Parathyroid adenoma (tissue), 2 donors: ENCODE data around the gene CD9.

Source experiments
- H2AFZ ChIP-seq: fragments of 300-600 bp; sonication (generic); one replicate; pipeline ENCODE4 v1.7.0; 2017; ENCODE audit warnings: antibody characterized with exemption, mild to moderate bottlenecking
- H3K27ac ChIP-seq: fragments of 300-600 bp; sonication (generic); one replicate; pipeline ENCODE4 v1.7.0; 2017
- H3K27me3 ChIP-seq: fragments of 300-600 bp; sonication (generic); one replicate; pipeline ENCODE4 v1.7.0; 2017; ENCODE audit warnings: low read length; ENCODE audit not compliant: control insufficient read depth, insufficient read depth
- H3K36me3 ChIP-seq: fragments of 300-600 bp; sonication (generic); one replicate; pipeline ENCODE4 v1.7.0; 2017; ENCODE audit warnings: low read length; ENCODE audit not compliant: control insufficient read depth, insufficient read depth
- H3K4me1 ChIP-seq: fragments of 300-600 bp; sonication (generic); one replicate; pipeline ENCODE4 v1.7.0; 2017; ENCODE audit warnings: control low read depth
- H3K4me2 ChIP-seq: fragments of 300-600 bp; sonication (generic); one replicate; pipeline ENCODE4 v1.7.0; 2017; ENCODE audit warnings: low read length
- H3K4me3 ChIP-seq: fragments of 300-600 bp; sonication (generic); one replicate; pipeline ENCODE4 v1.7.0; 2017; ENCODE audit warnings: low read depth, low read length
- H3K79me2 ChIP-seq: fragments of 300-600 bp; sonication (generic); one replicate; pipeline ENCODE4 v1.7.0; 2017; ENCODE audit warnings: control low read depth
- H3K9ac ChIP-seq: fragments of 300-600 bp; sonication (generic); one replicate; pipeline ENCODE4 v1.7.0; 2017; ENCODE audit warnings: mild to moderate bottlenecking
- H3K9me3 ChIP-seq: fragments of 300-600 bp; sonication (generic); one replicate; pipeline ENCODE4 v1.7.0; 2017; ENCODE audit warnings: low read length; ENCODE audit not compliant: control insufficient read depth
- TF ChIP-seq, protein P1 (sequence below): fragments of 300-600 bp; sonication (generic); IDR thresholded peaks from one replicate; pipeline ENCODE4 v1.7.0; 2017; ENCODE audit warnings: antibody characterized with exemption, mild to moderate bottlenecking
- donor health status: primary hyperparathyroidism.

The CD9 gene

DNA sequence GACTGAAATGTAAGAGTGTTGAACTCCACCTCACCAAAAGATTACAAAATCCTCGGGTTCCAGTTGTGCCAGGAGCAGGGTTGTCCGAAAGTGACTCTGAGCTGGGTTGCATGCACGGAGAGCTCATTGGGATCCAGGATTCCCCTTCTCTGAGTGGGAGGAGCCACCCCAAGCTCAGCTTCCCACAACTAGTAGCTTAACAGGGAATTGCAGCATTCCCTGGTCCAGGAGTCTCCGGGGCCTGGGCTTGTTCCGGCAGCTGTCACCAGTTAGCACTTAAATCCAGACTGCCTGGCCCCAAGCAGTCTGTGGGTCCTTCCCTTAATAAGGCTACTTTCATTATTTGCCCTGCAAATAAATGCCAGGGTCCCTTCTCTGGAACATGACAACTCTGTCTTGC is 50.1 kb downstream of the CD9 start:
- Histone ChIP-seq H3K27ac (peak overlapping the region; percentile 50), H3K79me2 (no peaks in the 10 kb centered on the region), H3K4me3 (no peak overlapping the region), H3K4me2 (no peak overlapping the region), H3K9me3 (no peaks in the 10 kb centered on the region), H3K9ac (no peak overlapping the region), H3K4me1 (peaks cover 35% of the 10 kb centered on the region), H2AFZ (peak overlapping the region; percentile 18), H3K36me3 (no peaks in the 10 kb centered on the region), H3K27me3 (no peaks in the 10 kb centered on the region)
- TF ChIP-seq, protein P1, sequence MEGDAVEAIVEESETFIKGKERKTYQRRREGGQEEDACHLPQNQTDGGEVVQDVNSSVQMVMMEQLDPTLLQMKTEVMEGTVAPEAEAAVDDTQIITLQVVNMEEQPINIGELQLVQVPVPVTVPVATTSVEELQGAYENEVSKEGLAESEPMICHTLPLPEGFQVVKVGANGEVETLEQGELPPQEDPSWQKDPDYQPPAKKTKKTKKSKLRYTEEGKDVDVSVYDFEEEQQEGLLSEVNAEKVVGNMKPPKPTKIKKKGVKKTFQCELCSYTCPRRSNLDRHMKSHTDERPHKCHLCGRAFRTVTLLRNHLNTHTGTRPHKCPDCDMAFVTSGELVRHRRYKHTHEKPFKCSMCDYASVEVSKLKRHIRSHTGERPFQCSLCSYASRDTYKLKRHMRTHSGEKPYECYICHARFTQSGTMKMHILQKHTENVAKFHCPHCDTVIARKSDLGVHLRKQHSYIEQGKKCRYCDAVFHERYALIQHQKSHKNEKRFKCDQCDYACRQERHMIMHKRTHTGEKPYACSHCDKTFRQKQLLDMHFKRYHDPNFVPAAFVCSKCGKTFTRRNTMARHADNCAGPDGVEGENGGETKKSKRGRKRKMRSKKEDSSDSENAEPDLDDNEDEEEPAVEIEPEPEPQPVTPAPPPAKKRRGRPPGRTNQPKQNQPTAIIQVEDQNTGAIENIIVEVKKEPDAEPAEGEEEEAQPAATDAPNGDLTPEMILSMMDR, result no peak

DNA sequence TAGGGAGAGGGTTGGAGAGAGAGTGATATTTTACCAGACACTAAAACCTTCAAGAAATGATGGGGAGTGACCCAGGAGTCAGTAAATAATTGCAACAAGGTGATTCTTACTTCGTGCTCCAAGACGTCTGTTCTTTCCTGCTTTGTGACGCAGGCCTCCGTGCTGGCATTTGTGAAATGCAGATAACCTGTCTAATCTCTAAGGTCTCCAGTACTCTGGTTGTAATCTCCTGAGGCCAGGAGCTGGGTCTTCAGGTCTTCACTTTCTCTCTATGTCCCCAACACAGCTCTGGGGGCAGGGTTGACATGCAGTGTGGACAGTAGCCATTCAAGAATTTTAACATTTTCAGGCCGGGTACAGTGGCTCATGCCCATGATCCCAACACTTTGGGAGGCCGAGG is 53.1 kb downstream of the CD9 start:
- Histone ChIP-seq H3K9me3 (no peaks in the 10 kb centered on the region), H3K79me2 (no peaks in the 10 kb centered on the region), H3K36me3 (no peaks in the 10 kb centered on the region), H3K4me3 (no peak overlapping the region), H3K4me1 (peaks cover 48% of the 10 kb centered on the region), H3K27ac (peak overlapping the region; percentile 78), H3K4me2 (no peak overlapping the region), H2AFZ (peak overlapping the region; percentile 63), H3K9ac (no peak overlapping the region), H3K27me3 (no peaks in the 10 kb centered on the region)
- TF ChIP-seq, protein P1, result no peak

DNA sequence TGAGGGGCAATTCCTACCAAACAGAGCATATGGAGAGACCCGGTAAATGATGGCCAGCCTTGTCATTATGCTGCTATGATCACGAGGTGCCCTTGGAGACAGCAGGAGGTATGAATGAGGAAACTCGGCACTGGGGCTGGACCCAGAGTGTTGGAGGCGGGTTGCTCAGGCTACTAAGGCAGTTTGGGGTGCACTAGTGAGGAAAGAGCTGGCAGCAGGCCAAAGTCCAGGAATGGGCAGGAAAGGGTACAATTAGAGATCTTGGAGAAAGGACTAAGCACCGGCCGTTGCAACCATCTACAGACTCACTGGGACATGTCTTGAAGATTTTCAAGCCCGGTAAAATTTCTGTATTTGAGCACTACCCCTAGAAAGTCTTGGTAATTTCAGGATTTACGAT is 54.3 kb downstream of the CD9 start:
- Histone ChIP-seq H3K4me3 (no peak overlapping the region), H3K4me1 (peaks cover 58% of the 10 kb centered on the region), H3K27ac (peak overlapping the region; percentile 78), H2AFZ (no peak overlapping the region), H3K9ac (no peak overlapping the region), H3K79me2 (no peaks in the 10 kb centered on the region), H3K27me3 (no peaks in the 10 kb centered on the region), H3K9me3 (no peaks in the 10 kb centered on the region), H3K4me2 (no peak overlapping the region), H3K36me3 (no peaks in the 10 kb centered on the region)
- TF ChIP-seq, protein P1, result no peak

DNA sequence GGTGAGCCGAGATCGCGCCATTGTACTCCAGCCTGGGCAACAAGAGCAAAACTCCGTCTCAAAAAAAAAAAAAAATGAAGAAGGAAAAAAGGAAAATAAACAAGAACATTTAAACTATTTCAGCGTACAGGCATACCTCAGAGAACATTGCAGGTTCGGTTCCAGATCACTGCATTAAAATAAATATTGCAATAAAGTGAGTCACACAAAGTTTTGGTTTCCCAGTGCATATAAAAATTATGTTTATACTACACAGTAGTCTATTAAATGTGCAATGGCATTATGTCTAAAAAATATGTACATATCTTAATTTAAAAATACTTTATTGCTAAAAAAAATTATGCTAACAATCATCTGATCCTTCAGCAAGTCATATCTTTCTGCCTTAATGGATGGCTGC is 56.8 kb downstream of the CD9 start:
- Histone ChIP-seq H3K9me3 (no peaks in the 10 kb centered on the region), H3K27me3 (no peaks in the 10 kb centered on the region), H3K4me1 (peaks cover 60% of the 10 kb centered on the region), H3K4me3 (no peak overlapping the region), H3K9ac (no peak overlapping the region), H3K36me3 (no peaks in the 10 kb centered on the region), H3K4me2 (no peak overlapping the region), H2AFZ (no peak overlapping the region), H3K79me2 (no peaks in the 10 kb centered on the region), H3K27ac (no peak overlapping the region)
- TF ChIP-seq, protein P1, result no peak

DNA sequence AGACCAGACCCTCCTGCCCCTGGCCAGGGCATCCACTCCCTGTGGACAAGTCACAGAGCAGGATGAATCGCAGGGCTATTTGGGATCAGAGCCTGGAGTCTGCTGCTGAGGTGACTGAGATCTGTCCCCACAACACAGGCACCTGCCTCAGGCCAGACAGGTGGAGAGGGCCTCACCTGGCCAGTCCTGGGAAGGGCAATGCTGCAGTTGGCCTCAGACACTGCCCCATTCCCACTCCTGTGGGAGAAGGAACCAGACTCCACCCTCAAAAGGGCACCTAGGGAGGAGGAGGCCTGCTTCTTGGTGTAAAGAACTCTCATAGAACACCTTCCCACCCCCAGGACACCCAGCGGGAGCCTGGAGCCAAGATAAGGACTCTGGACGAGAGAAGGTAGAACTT is 62.0 kb downstream of the CD9 start:
- no peaks in the 10 kb centered on the region for H3K9me3 ChIP-seq
- no peaks in the 10 kb centered on the region for H3K36me3 ChIP-seq
- TF ChIP-seq, protein P1, result peak; percentile 18
- H3K27me3 ChIP-seq, result no peaks in the 10 kb centered on the region
- H3K9ac ChIP-seq, result no peak overlapping the region
- H2AFZ ChIP-seq, result peak overlapping the region; percentile 85
- H3K4me3 ChIP-seq, result no peak overlapping the region
- H3K4me1 ChIP-seq, result peaks cover 75% of the 10 kb centered on the region
- H3K79me2 ChIP-seq, result no peaks in the 10 kb centered on the region
- H3K4me2 ChIP-seq, result peak overlapping the region; percentile 44
- peak overlapping the region; percentile 98 for H3K27ac ChIP-seq
